Stimulated activated CD8-positive, alpha-beta memory T cell treated with anti-CD3 and anti-CD28 coated beads, Interleukin-4, amount 100 ng/mL, for 48 hours (primary cell): ENCODE measurements around the gene SYT7.

Experiments
- DNase-seq: peaks from one replicate; pipeline ENCODE4 v3.0.0-alpha.2; 2020

The SYT7 gene

GRCh38 chr11:61607920-61608599 is 27.2 kb upstream of the SYT7 start:
- no peak for DNase-seq

GRCh38 chr11:61607426-61607825 is 26.6 kb upstream of the SYT7 start:
- DNase-seq = no peak

- DNase-seq = no peak
These were observed 22.8 kb upstream of the SYT7 start for GRCh38 chr11:61603667-61604066.

GRCh38 chr11:61602775-61603569 is 22.1 kb upstream of the SYT7 start:
- no peak for DNase-seq

GRCh38 chr11:61601512-61601911 is 20.6 kb upstream of the SYT7 start:
- DNase-seq = no peak

- no peak for DNase-seq
These were observed 19.3 kb upstream of the SYT7 start for GRCh38 chr11:61599968-61600710.

GRCh38 chr11:61598886-61599868 is 18.3 kb upstream of the SYT7 start:
- DNase-seq = no peak

- DNase-seq = no peak
These were observed 17.5 kb upstream of the SYT7 start for GRCh38 chr11:61598374-61598773.

- no peak for DNase-seq
These were observed 16.1 kb upstream of the SYT7 start for GRCh38 chr11:61596990-61597389.

GRCh38 chr11:61596542-61596941 is 15.7 kb upstream of the SYT7 start:
- DNase-seq = no peak

- DNase-seq = no peak
These were observed 14.0 kb upstream of the SYT7 start for GRCh38 chr11:61594907-61595257.

- DNase-seq = no peak
These were observed 12.3 kb upstream of the SYT7 start for GRCh38 chr11:61593151-61593550.

- DNase-seq = no peak
These were observed 11.3 kb upstream of the SYT7 start for GRCh38 chr11:61592176-61592575.

- no peak for DNase-seq
These were observed 9.1 kb upstream of the SYT7 start for GRCh38 chr11:61589961-61590360.

- DNase-seq = peak; percentile 37
These were observed 7.9 kb upstream of the SYT7 start for GRCh38 chr11:61588728-61589191.

- peak; percentile 86 for DNase-seq
These were observed 7.3 kb upstream of the SYT7 start for GRCh38 chr11:61587951-61588727.

- peak; percentile 41 for DNase-seq
These were observed 6.7 kb upstream of the SYT7 start for GRCh38 chr11:61587541-61587941.

- no peak for DNase-seq
These were observed 6.0 kb upstream of the SYT7 start for GRCh38 chr11:61586792-61587430.

GRCh38 chr11:61585115-61585514 is 4.2 kb upstream of the SYT7 start:
- no peak for DNase-seq

- no peak for DNase-seq
These were observed 1.1 kb upstream of the SYT7 start for GRCh38 chr11:61581931-61582330.

GRCh38 chr11:61580271-61580888 is 496 bp downstream of the SYT7 start:
- no peak for DNase-seq
